ENCODE results near the gene FFAR1.
A peak's percentile ranks its signal among the peaks of the same experiment; 100 is the strongest.

DNA sequence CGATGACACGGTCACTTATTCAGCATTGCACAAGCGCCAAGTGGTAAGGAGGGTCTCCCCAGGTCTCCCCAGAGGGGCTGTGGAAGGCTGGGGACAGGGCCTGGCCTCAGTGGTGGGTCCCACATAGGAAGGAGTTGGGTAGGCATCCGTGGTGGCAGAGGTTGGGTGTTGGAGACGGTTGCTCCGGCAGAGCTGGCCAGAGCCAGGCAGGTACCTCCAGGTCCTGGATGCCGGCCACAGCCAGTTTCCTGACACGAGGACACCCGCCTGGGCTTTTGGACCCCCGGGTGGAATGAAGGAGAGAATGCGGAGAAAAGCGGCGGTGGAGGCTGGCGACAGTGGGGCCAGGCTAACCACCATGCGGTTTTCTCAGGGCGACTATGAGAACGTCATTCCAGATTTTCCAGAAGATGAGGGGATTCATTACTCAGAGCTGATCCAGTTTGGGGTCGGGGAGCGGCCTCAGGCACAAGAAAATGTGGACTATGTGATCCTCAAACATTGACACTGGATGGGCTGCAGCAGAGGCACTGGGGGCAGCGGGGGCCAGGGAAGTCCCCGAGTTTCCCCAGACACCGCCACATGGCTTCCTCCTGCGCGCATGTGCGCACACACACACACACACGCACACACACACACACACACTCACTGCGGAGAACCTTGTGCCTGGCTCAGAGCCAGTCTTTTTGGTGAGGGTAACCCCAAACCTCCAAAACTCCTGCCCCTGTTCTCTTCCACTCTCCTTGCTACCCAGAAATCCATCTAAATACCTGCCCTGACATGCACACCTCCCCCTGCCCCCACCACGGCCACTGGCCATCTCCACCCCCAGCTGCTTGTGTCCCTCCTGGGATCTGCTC, 1.3 kb upstream of the FFAR1 start:
- peak; percentile 68; the same call in 1 of the 2 replicates for TF ChIP-seq POLR2A (IDR thresholded peaks at IDR 0.05; ENCODE audit: low read depth, low read length)
- TF ChIP-seq POLR2AphosphoS5 (IDR thresholded peaks at IDR 0.05; ENCODE audit: low read depth, low read length), result peak; percentile 70
- no peak for TF ChIP-seq TAF1 (IDR thresholded peaks at IDR 0.05; ENCODE audit: borderline replicate concordance, low read depth, low read length)

Data from GM12892 (cell line).